GM18505 (cell line): ENCODE data around the gene SLC16A10.
"Not testable (repeated sequence)": the region's sequence is repeated elsewhere in the genome, so short reads cannot be mapped to it uniquely, and the experiment has no call there.

ENCODE experiments used
- ATAC-seq: cut with Tn5 transposase; IDR thresholded peaks from one replicate; pipeline ENCODE4 v1.9.1; 2021; ENCODE audit not compliant: unreplicated experiment
- POLR2A ChIP-seq: IDR thresholded peaks from 4 replicates; pipeline ENCODE4 v1.6.1; 2011; ENCODE audit warnings: borderline replicate concordance; ENCODE audit not compliant: insufficient read depth, insufficient read length; ENCODE audit errors: extremely low read depth

SLC16A10 gene

DNA sequence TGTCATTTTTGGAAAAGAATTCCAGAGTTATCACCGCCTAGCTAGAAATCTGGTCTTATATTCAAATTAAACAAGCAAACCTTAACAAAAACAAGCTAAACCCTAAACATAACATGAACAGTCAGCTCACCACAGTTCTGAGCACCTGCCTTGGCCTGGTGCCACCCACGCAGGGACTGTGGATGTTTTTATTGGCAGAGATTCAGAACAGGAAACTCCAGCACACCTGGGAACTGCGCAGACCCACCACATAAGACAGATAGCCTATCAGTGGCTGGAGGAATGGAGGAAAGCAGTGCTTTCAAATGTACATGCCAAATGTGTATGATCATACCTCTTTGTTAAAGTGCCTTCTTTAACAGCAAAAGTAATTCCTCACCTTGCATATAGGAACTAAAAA lies 8.9 kb downstream of the SLC16A10 start:
- no peak for ATAC-seq
- TF ChIP-seq POLR2A = no peak

- no peak for TF ChIP-seq POLR2A
- ATAC-seq = no peak
Observed at GRCh38 chr6:111098597-111098996, 11.3 kb downstream of the SLC16A10 start.

DNA sequence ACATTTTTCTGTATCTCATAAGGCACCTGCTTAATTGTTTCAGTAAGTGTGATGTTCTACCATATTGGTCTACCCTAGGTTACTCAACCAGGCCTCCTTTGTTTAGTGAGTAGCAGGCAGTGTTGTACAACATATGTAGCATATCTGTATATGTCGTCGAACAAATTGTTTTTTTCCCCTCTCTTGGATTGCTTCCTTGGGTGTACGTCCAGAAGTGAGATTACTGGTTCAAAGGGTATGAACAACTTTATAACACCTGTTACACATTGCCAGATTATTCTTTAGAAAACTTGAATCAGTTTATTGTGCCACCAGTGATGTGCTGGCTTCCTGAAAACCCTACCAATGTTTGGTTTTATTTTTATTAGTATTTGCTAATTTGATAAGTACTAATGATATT lies 14.7 kb downstream of the SLC16A10 start:
- no peak for TF ChIP-seq POLR2A
- ATAC-seq = no peak

DNA sequence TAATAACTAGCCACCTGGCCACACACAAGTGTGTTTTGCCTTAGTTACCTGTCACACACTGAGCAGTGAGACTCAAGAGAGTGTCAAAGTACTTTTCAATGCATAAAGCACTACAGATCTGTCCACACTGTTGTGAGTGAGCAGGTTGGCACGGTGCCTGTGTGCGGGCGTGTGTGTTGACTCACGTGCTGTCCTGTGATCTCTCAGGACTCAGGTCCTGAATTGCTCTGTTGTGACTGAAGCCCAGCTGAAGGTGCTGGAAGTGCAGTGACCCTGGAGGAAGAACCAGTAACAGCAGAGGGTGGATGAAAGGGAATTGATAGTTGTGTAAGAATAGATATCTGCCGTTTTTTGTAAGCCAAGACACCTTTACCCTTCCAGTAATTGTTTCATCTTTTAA lies 18.3 kb downstream of the SLC16A10 start:
- no peak for TF ChIP-seq POLR2A
- no peak for ATAC-seq

DNA sequence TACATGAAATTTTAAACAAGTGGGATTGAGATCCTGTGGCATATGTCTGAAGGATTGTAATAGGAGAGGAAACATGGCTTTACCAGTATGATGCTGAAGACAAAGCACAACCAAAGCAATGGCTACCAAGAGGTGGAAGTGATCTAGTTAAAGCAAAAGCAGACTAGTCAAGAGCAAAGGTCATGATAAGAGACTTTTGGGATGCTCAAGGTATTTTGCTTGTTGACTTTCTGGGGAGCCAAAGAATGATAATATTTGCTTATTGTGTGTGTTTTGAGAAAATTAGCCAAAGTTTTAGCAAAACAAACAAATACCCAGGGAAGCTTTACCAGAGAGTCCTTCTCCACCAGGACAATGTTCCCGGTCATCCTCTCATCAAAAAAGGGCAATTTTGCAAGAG lies 20.3 kb downstream of the SLC16A10 start:
- no peak for TF ChIP-seq POLR2A
- no peak for ATAC-seq

DNA sequence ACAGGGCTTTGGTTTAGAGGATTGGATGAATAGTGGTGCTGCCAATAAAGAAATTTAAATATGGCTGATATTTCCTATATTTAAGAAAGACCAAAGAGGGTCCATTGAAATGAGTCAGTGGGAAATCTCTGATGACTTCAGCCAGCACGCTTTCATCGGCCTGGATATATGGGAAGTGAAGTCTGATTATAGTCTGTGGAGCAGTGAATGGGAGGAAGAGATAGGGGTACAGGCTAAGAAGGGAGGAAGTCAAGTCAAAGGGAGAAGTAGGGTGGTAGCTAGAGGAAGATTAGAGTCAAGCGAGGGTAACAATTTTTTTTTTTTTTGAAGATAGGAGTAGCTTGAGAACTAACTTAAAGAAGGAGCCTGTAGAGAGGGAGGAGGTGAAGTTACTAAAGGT lies 22.7 kb downstream of the SLC16A10 start:
- no peak for ATAC-seq
- no peak for TF ChIP-seq POLR2A

DNA sequence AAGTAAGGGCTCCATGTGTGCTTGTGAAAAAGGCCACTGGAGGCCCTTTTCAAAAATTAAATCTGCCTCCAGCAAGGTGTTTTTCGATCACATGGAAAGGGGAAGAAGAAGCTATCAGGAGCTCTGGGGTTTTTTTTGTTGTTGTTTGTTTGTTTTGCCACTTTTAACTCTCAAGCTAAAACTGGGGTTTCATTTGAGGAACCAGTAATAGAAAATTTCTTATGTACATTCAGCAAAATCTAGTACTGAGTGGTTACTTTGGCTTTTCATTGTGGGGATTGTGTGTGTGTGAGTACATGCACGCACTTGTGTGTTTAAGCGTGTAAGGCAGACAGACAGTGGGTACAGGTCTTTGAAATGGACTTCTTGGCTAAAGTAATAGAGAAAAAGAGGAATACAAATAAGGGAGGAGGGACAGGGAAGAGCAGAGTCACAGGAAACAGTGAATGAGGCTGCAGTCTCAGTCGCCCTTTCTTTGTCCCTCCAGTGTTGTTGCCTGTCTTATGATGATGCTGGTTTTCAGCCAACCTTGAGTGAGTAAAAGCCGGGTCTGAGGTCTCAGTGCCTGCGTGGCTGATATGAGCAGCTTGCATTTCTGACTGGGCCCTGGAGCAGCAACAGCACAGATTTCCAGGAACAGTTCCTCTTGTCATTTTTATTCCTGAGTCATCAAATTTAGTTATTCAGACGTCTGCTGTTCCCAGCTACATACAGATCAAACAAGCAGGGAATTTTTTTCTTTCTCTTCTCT lies 26.2 kb downstream of the SLC16A10 start:
- ATAC-seq = no peak

GRCh38 chr6:111114087-111114443 lies 26.8 kb downstream of the SLC16A10 start:
- no peak for ATAC-seq
- no peak for TF ChIP-seq POLR2A

More for the DNA sequence above, 26.2 kb downstream of the SLC16A10 start:
- TF ChIP-seq POLR2A = no peak

GRCh38 chr6:111114482-111114881 lies 27.2 kb downstream of the SLC16A10 start:
- TF ChIP-seq POLR2A = no peak
- no peak for ATAC-seq

DNA sequence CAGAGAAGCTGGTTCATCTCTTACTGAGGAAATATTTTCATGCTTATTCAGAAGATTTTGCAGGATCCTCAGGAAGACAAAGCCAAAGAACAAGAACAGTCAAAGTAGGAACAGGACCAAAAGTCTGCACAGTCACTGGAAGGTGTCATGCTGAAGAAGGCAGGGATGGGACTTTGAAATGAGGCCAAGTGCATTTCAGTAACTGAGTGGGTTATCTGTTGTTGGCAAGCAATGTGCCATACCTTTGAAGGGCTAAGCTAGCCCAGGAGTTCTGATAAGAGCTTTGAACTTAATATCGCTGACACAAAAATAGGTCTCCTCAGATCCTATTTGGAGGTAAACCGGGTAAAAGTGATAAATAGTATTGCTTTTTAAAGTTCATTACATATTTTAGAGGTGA lies 31.5 kb downstream of the SLC16A10 start:
- TF ChIP-seq POLR2A = no peak
- ATAC-seq = no peak

- ATAC-seq = no peak
- TF ChIP-seq POLR2A = no peak
Observed at GRCh38 chr6:111119571-111120329, 32.4 kb downstream of the SLC16A10 start.

DNA sequence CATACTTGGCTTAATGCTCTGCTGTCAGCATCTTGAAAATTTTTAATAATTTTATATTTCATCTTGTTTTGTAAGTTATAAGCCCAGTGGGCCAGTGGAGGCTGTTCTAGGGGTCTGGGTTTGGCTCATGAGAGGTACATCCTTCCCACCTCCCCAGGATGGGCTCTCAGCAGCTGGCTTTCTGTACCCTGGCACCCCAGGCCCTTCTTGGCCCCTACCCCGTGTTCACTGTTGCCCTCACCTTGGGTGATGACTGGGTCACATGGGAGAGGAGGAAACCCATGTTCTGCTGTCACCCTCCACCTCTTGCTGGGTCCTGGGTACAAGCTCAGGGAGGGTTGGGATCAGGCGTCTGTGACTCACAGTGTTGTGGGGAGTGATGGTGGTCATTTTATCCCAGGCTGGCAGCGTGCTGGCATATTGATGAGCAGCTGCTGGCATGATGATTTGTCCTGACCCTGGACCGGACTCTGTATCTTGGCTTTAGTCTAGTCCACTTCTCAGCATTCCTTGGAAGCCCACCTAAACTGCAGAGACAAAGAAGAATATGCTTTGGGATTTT lies 34.6 kb downstream of the SLC16A10 start:
- no peak for ATAC-seq

GRCh38 chr6:111122458-111123286 lies 35.4 kb downstream of the SLC16A10 start:
- no peak for TF ChIP-seq POLR2A

More for the DNA sequence above, 34.6 kb downstream of the SLC16A10 start:
- TF ChIP-seq POLR2A = no peak

GRCh38 chr6:111124406-111124805 lies 37.1 kb downstream of the SLC16A10 start:
- no peak for ATAC-seq
- no peak for TF ChIP-seq POLR2A

More at GRCh38 chr6:111122458-111123286, 35.4 kb downstream of the SLC16A10 start:
- no peak for ATAC-seq

DNA sequence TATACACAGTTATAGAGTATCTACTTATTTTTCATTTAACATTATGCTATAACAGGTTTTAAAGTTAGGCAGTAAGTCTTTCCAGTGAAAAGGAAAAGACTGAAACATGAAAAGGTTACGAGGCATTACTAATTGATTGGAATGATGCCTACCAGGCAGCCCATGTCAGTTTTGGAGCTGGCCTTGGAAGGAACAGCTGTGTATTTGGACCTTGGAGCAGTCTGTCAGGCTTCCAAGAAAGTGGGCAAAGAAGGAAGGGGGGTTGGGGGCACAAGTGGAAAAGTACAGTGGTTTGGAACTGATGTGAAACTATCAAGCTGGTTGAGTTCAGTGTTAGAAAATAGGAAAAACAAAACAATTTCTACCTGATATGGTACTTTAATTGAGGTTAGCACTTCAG lies 41.7 kb downstream of the SLC16A10 start:
- no peak for TF ChIP-seq POLR2A

DNA sequence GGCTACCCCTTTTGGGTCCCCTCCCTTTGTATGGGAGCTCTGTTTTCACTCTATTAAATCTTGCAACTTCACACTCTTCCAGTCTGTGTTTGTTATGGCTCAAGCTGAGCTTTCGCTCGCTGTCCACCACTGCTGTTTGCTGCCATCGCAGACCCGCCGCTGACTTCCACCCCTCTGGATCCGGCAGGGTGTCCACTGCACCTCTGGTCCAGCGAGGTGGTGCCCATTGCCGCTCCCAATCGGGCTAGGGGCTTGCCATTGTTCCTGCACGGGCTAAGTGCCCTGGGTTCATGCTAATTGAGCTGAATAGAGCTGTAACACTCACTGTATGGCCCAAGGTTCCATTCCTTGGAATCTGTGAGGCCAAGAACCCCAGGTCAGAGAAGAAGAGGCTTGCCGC lies 43.7 kb downstream of the SLC16A10 start:
- ATAC-seq = not testable (repeated sequence)

More for the DNA sequence above, 41.7 kb downstream of the SLC16A10 start:
- no peak for ATAC-seq

DNA sequence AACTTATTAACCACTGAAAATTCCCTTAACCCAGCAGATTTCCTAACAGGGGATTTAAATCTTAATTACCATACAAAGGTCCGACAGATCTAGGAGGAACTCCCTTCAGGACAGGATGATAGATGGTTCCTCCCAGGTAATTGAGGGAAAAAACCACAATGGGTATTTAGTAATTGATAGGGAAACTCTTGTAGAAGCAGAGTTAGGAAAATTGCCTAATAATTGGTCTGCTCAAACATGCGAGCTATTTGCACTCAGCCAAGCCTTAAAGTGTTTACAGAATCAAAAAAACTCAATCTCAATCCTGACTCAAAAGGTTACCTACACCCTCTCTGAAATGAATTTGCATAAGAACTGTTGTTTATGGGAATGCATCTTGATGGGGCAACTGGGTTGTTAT lies 45.4 kb downstream of the SLC16A10 start:
- ATAC-seq = not testable (repeated sequence)

DNA sequence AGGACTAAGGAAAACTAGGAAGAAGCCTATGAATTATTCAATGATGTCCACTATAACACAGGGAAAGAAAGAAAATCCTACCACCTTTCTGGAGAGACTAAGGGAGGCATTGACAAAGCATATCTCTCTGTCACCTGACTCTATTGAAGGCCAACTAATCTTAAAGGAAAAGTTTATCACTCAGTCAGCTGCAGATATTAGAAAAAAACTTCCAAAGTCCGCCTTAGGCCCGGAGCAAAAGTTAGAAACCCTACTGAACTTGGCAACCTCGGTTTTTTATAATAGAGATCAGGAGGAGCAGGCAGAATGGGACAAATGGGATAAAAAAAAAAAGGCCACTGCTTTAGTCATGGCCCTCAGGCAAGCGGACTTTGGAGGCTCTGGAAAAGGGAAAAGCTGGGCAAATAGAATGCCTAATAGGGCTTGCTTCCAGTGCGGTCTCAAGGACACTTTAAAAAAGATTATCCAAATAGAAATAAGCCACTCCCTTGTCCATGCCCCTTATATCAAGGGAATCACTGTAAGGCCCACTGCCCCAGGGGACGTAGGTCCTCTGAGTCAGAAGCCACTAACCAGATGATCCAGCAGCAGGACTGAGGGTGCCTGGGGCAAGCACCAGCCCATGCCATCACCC lies 47.0 kb downstream of the SLC16A10 start:
- ATAC-seq = not testable (repeated sequence)

- ATAC-seq = not testable (repeated sequence)
Observed at GRCh38 chr6:111137489-111138093, 50.3 kb downstream of the SLC16A10 start.
